AG10803 (cell line): ENCODE data around the gene UNC5CL.

ENCODE experiments used
- DNase-seq: peaks from one replicate; pipeline ENCODE4 v3.0.0; 2010; ENCODE audit warnings: low read depth
- H3K4me3 ChIP-seq: 2 replicates; pipeline ENCODE4 v1.5.1; 2011; ENCODE audit warnings: mild to moderate bottlenecking, low read length, control low read depth
- CTCF ChIP-seq: conservative IDR thresholded peaks from 2 replicates; pipeline ENCODE4 v1.5.1; 2011; ENCODE audit warnings: mild to moderate bottlenecking, low read length, control low read depth, inconsistent platforms

The UNC5CL gene

DNA sequence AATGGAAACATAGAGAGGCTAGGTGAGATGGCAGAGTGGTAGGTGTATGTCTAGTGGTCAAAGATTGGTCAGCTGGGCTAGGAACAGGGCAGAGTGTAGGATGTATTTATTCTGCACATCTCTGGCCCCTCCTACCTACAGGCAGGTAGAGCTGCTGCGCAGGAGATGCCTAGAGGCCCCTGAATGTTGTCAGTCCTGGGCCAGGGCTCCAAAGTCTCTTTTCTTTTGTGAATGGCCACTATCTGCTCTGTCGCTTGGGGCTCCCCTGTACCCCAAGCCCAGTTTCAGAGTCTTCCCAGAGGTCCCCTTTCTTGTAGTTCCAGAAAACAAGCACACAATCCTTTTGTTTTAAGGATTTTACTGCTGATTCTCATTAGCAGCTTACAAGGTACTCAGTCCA, 8.3 kb upstream of the UNC5CL start:
- TF ChIP-seq CTCF: no peak
- no peak overlapping the region for H3K4me3 ChIP-seq
- no peak for DNase-seq

GRCh38 chr6:41046084-41046483, 7.1 kb upstream of the UNC5CL start:
- H3K4me3 ChIP-seq: no peak overlapping the region
- DNase-seq: no peak
- TF ChIP-seq CTCF: no peak

DNA sequence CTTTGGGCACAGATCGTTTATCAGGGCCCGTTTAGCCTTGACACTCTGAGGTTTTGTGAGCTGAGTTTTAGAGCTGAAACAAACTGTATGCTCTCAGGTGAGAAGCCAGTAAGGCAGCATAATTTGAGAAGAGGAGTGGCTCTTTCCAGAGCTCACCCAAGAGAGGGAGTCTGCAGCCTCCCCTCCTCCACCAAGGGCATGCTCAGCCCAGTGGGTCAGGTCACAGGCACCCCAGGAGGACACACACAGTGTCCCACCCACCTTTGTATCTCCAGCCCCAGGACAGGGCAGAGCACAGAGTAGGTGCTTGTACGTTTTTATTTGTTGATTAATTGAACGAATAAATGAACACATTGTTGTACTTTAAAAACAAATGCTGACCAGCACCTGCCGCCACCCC, 6.6 kb upstream of the UNC5CL start:
- TF ChIP-seq CTCF: no peak
- DNase-seq: no peak
- H3K4me3 ChIP-seq: no peak overlapping the region

GRCh38 chr6:41043151-41043550, 4.1 kb upstream of the UNC5CL start:
- no peak for TF ChIP-seq CTCF
- no peak overlapping the region for H3K4me3 ChIP-seq
- DNase-seq: no peak

- no peak for TF ChIP-seq CTCF
- H3K4me3 ChIP-seq: no peak within 1 kb of the TSS
- no peak for DNase-seq
Observed at GRCh38 chr6:41042226-41043055, 3.4 kb upstream of the UNC5CL start, which contains the start of gene TSPO2. Gene TSPO2 (plus strand): TSS chr6:41042467. CDS start chr6:41042986, 519 bp downstream.

DNA sequence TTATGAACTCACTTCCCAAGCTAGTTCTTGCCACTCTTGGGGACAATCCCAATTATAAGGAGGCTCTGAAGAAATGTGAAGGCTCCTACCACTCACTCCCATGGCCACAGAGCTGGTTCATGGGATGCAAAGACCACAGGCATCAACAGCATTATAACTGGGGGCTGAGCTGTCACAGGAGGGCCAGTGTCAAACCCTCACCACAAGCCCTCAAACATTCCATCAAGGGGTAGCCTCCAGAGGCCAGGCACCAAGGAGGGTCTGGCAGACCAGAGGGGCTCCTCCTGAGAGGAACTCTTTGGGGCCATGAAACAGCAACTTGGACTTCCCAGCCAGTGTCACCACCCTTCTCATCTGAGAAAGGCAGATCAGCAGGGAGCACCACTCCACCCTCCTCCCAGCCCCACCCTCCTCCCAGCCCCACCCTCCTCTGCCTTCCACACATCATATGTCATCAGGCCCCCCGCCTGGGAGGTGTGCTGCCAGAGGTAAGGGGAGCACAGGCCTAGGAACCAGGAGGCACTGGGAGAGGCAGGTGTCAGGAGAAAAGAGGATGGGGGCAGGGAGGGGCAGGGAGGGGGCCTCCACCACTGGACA, 2.0 kb upstream of the UNC5CL start:
- no peak overlapping the region for H3K4me3 ChIP-seq
- TF ChIP-seq CTCF: no peak
- DNase-seq: no peak
